ENCODE measurements around the gene PDE2A.

The PDE2A gene

GRCh38 chr11:72686639-72687220 lies 12.5 kb upstream of the PDE2A start:
- Histone ChIP-seq H3K4me2 (ENCODE audit: low read length) (no peak overlapping the region), H4K20me1 (ENCODE audit: insufficient read depth, low read length) (peaks cover 28% of the 10 kb centered on the region), H3K27ac (ENCODE audit: low read length) (no peak overlapping the region), H2AFZ (ENCODE audit: low read depth, low read length) (no peak overlapping the region), H3K79me2 (ENCODE audit: low read length) (no peaks in the 10 kb centered on the region), H3K36me3 (replicated peaks; ENCODE audit: low read depth, low read length) (peaks cover 33% of the 10 kb centered on the region), H3K4me3 (ENCODE audit: low read length) (no peak overlapping the region), H3K9me3 (ENCODE audit: insufficient read depth, low read length) (no peaks in the 10 kb centered on the region), H3K9ac (ENCODE audit: low read length) (no peak overlapping the region), H3K4me1 (ENCODE audit: low read length) (no peaks in the 10 kb centered on the region), H3K27me3 (ENCODE audit: low read depth, low read length) (no peaks in the 10 kb centered on the region)
- TF ChIP-seq EZH2phosphoT487 (IDR thresholded peaks at IDR 0.05; ENCODE audit: low read depth) = no peak
- TF ChIP-seq, protein P1, sequence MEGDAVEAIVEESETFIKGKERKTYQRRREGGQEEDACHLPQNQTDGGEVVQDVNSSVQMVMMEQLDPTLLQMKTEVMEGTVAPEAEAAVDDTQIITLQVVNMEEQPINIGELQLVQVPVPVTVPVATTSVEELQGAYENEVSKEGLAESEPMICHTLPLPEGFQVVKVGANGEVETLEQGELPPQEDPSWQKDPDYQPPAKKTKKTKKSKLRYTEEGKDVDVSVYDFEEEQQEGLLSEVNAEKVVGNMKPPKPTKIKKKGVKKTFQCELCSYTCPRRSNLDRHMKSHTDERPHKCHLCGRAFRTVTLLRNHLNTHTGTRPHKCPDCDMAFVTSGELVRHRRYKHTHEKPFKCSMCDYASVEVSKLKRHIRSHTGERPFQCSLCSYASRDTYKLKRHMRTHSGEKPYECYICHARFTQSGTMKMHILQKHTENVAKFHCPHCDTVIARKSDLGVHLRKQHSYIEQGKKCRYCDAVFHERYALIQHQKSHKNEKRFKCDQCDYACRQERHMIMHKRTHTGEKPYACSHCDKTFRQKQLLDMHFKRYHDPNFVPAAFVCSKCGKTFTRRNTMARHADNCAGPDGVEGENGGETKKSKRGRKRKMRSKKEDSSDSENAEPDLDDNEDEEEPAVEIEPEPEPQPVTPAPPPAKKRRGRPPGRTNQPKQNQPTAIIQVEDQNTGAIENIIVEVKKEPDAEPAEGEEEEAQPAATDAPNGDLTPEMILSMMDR (IDR thresholded peaks at IDR 0.05; ENCODE audit: low read depth, low read length) = no peak

GRCh38 chr11:72685560-72686480 lies 11.6 kb upstream of the PDE2A start:
- no peak overlapping the region for H3K4me2 ChIP-seq (ENCODE audit: low read length)
- no peak overlapping the region for H3K27ac ChIP-seq (ENCODE audit: low read length)
- no peak overlapping the region for H2AFZ ChIP-seq (ENCODE audit: low read depth, low read length)
- H3K9me3 ChIP-seq (ENCODE audit: insufficient read depth, low read length) = no peaks in the 10 kb centered on the region
- no peaks in the 10 kb centered on the region for H3K79me2 ChIP-seq (ENCODE audit: low read length)
- no peaks in the 10 kb centered on the region for H3K27me3 ChIP-seq (ENCODE audit: low read depth, low read length)
- peaks cover 29% of the 10 kb centered on the region for H3K36me3 ChIP-seq (replicated peaks; ENCODE audit: low read depth, low read length)
- no peak overlapping the region for H3K4me3 ChIP-seq (ENCODE audit: low read length)
- H3K9ac ChIP-seq (ENCODE audit: low read length) = no peak overlapping the region
- H4K20me1 ChIP-seq (ENCODE audit: insufficient read depth, low read length) = peaks cover 25% of the 10 kb centered on the region
- no peaks in the 10 kb centered on the region for H3K4me1 ChIP-seq (ENCODE audit: low read length)
- TF ChIP-seq EZH2phosphoT487 (IDR thresholded peaks at IDR 0.05; ENCODE audit: low read depth) = no peak
- TF ChIP-seq, protein P1 (IDR thresholded peaks at IDR 0.05; ENCODE audit: low read depth, low read length) = no peak

- Histone ChIP-seq H3K4me3 (ENCODE audit: low read length) (no peak overlapping the region), H3K36me3 (replicated peaks; ENCODE audit: low read depth, low read length) (peaks cover 25% of the 10 kb centered on the region), H3K79me2 (ENCODE audit: low read length) (no peaks in the 10 kb centered on the region), H3K4me2 (ENCODE audit: low read length) (no peak overlapping the region), H3K4me1 (ENCODE audit: low read length) (no peaks in the 10 kb centered on the region), H3K9ac (ENCODE audit: low read length) (no peak overlapping the region), H2AFZ (ENCODE audit: low read depth, low read length) (no peak overlapping the region), H3K27me3 (ENCODE audit: low read depth, low read length) (no peaks in the 10 kb centered on the region), H3K9me3 (ENCODE audit: insufficient read depth, low read length) (no peaks in the 10 kb centered on the region), H3K27ac (ENCODE audit: low read length) (no peak overlapping the region), H4K20me1 (ENCODE audit: insufficient read depth, low read length) (peaks cover 24% of the 10 kb centered on the region)
- no peak for TF ChIP-seq EZH2phosphoT487 (IDR thresholded peaks at IDR 0.05; ENCODE audit: low read depth)
- TF ChIP-seq, protein P1 (IDR thresholded peaks at IDR 0.05; ENCODE audit: low read depth, low read length) = peak; percentile 45
Measured at GRCh38 chr11:72684236-72684912, 10.2 kb upstream of the PDE2A start.

DNA sequence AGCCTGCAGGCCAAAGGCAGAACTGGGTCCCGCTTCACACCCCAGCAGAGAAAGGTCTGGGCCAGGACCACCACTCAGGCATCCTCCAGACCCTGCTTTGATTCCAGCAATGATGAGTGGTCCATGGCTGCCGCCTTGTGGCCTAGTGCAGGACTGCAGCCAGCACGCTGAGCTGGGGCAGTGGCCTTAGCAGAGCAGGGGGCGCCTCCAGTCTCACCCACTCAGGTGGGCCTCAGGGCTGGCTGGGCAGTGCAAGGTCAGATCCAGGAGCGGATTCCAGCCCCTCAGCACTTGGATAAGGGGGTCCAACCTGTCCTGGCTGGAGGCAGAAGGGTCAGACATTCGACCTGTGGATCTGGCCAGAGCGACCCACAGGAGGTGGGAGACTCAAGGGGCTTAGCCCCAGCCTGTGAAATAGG lies 9.6 kb upstream of the PDE2A start:
- Histone ChIP-seq H3K27ac (ENCODE audit: low read length) (no peak overlapping the region), H3K79me2 (ENCODE audit: low read length) (no peaks in the 10 kb centered on the region), H3K4me1 (ENCODE audit: low read length) (no peaks in the 10 kb centered on the region), H3K27me3 (ENCODE audit: low read depth, low read length) (peaks cover 1% of the 10 kb centered on the region; the same call in 1 of the 2 replicates), H3K4me3 (ENCODE audit: low read length) (no peak overlapping the region), H3K36me3 (replicated peaks; ENCODE audit: low read depth, low read length) (peaks cover 20% of the 10 kb centered on the region), H2AFZ (ENCODE audit: low read depth, low read length) (no peak overlapping the region), H3K4me2 (ENCODE audit: low read length) (no peak overlapping the region), H3K9me3 (ENCODE audit: insufficient read depth, low read length) (no peaks in the 10 kb centered on the region), H3K9ac (ENCODE audit: low read length) (no peak overlapping the region), H4K20me1 (ENCODE audit: insufficient read depth, low read length) (peaks cover 24% of the 10 kb centered on the region)
- TF ChIP-seq, protein P1 (IDR thresholded peaks at IDR 0.05; ENCODE audit: low read depth, low read length) = peak; percentile 92
- no peak for TF ChIP-seq EZH2phosphoT487 (IDR thresholded peaks at IDR 0.05; ENCODE audit: low read depth)
